Bronchial epithelial cell (primary cell): ENCODE data around the gene SCO1. TPM values are rescaled to one million over a fixed set of nuclear protein-coding genes. Genes with fewer than 3 reads are reported as not detected.

Experiments
- DNase-seq: peaks from one replicate; pipeline ENCODE4 v3.0.0-alpha.2; 2010; ENCODE audit warnings: low read depth
- FAIRE-seq: peaks from 2 replicates; lab custom pipeline; 2011; peaks lifted over from hg19 to GRCh38; lab: Jason Lieb, UNC
- H3K27me3 ChIP-seq: 2 replicates; pipeline ENCODE4 v1.5.1; 2011; ENCODE audit warnings: low read length; ENCODE audit not compliant: control insufficient read depth, insufficient read depth
- H3K36me3 ChIP-seq: 2 replicates; pipeline ENCODE4 v1.5.1; 2011; ENCODE audit warnings: low read length; ENCODE audit not compliant: control insufficient read depth, insufficient read depth
- H3K4me3 ChIP-seq: 2 replicates; pipeline ENCODE4 v1.5.1; 2011; ENCODE audit warnings: mild to moderate bottlenecking, low read depth, low read length, control low read depth
- CTCF ChIP-seq: IDR thresholded peaks from 2 replicates; pipeline ENCODE4 v1.5.1; 2011; ENCODE audit warnings: mild to moderate bottlenecking, moderate library complexity, low read length, control low read depth, inconsistent platforms; ENCODE audit not compliant: insufficient read depth, severe bottlenecking
- total RNA-seq: library from RNA; depleted of rRNA; stranded (reverse); fragments of >200 nt; gene quantifications from 2 replicates; pipeline ENCODE4 v1.2.1, GENCODE V29; 2014

SCO1 gene
- total RNA-seq, 1 donor from 2014 or later: 24.2 TPM

DNA sequence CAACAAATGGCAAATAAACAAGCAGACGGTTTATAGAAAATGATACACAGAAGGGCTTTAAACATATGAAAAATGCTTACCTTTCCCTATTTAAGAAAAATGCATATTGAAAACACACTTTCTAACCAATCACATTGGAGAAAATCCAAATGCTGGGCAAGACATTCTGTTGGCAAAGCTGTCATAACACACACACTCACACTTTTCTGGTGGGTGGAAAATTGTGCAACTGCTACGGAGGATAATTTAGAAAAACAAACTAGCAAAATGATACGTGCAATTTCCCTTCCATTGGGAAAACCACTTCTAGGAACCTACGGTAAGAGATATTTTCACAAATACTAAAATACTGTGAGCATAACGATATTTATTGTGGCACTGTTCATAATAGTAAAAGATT, 30.4 kb downstream of the SCO1 start:
- H3K36me3 ChIP-seq: no peaks in the 10 kb centered on the region
- no peak for FAIRE-seq
- DNase-seq: no peak
- no peak overlapping the region for H3K4me3 ChIP-seq
- no peaks in the 10 kb centered on the region for H3K27me3 ChIP-seq
- TF ChIP-seq CTCF: no peak

GRCh38 chr17:10664571-10664970, 32.8 kb downstream of the SCO1 start:
- no peaks in the 10 kb centered on the region for H3K36me3 ChIP-seq
- no peak overlapping the region for H3K4me3 ChIP-seq
- TF ChIP-seq CTCF: no peak
- no peak for DNase-seq
- no peaks in the 10 kb centered on the region for H3K27me3 ChIP-seq
- no peak for FAIRE-seq

GRCh38 chr17:10663231-10663630, 34.1 kb downstream of the SCO1 start:
- no peak for FAIRE-seq

GRCh38 chr17:10661437-10661836, 35.9 kb downstream of the SCO1 start:
- Histone ChIP-seq H3K36me3 (no peaks in the 10 kb centered on the region), H3K4me3 (no peak overlapping the region), H3K27me3 (no peaks in the 10 kb centered on the region)
- FAIRE-seq (no peak), DNase-seq (no peak)
- TF ChIP-seq CTCF: no peak

More at GRCh38 chr17:10663231-10663630, 34.1 kb downstream of the SCO1 start:
- H3K36me3 ChIP-seq: no peaks in the 10 kb centered on the region
- no peaks in the 10 kb centered on the region for H3K27me3 ChIP-seq
- TF ChIP-seq CTCF: no peak
- H3K4me3 ChIP-seq: no peak overlapping the region
- DNase-seq: no peak

DNA sequence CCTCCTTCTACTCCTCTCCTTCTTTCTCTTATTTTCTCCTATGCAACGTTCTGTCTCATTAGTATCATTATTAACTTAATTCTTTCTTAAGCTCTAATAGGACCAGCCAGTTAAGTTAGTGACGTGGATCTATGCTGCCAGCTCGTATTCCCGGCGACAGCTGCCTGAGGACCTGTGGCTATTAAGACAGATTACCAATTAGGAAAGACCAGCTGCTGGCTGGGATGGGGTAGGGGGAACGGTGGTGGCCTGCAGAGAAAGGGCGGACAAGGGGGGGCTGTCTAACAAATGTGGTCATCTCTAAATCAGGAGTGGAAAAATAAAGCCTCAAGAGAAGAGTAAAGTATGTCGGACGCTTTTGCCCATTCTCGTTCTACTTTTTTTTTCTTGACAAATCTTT, 39.5 kb downstream of the SCO1 start:
- no peak for TF ChIP-seq CTCF
- Histone ChIP-seq H3K4me3 (no peak overlapping the region), H3K36me3 (no peaks in the 10 kb centered on the region), H3K27me3 (no peaks in the 10 kb centered on the region)
- DNase-seq (no peak), FAIRE-seq (no peak)

DNA sequence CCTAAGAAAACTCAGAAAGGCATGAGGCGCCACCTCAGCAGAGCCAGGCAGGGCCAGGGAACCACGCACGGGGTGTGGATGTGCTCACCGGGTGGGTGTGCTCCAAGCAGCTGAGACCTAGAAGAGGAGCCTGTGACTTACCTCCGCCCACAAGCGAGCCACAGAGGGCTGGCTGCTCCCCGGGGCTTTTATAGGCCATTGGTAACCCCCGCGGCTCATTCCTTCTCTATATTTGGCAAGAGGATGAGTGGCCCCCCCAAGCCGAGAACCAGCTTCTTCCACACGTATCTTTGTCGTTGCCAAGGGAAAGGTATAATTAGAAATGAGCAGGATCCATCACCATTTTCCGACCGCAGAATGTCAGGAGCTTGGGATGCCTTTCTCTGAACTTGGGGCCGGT, 40.2 kb downstream of the SCO1 start, which contains the start of gene MYH3:
Gene MYH3, minus strand, starts transcription at position 162 of the 400 bp plus-strand sequence. CDS start 2,245 bp downstream, outside the sequence.
- H3K36me3 ChIP-seq: no peaks in the 10 kb centered on the region
- no peak for TF ChIP-seq CTCF
- no peak for FAIRE-seq
- no peak within 1 kb of the TSS for H3K4me3 ChIP-seq
- no peaks in the 10 kb centered on the region for H3K27me3 ChIP-seq
- DNase-seq: no peak
